Measurements from ENCODE around the gene SLC35E1. TPM values are rescaled to one million over a fixed set of nuclear protein-coding genes. Genes with fewer than 3 reads are reported as not detected.

SLC35E1 gene
- total RNA-seq, 3 donors from 2014 or later: 33.0 to 44.9 (median 39.2) TPM

GRCh38 chr19:16531380-16531669 lies 40.9 kb downstream of the SLC35E1 start:
- no peak for DNase-seq (ENCODE audit: low spot score in 2 of 2)
- TF ChIP-seq CTCF (IDR thresholded peaks at IDR 0.05) (no peak), POLR2A (IDR thresholded peaks at IDR 0.05) (no peak), POLR2AphosphoS5 (IDR thresholded peaks at IDR 0.05) (no peak)
- Histone ChIP-seq H3K27me3 (no peaks in the 10 kb centered on the region), H3K4me1 (no peaks in the 10 kb centered on the region), H3K36me3 (peaks cover 30% of the 10 kb centered on the region), H3K27ac (no peak overlapping the region), H3K4me3 (no peak overlapping the region), H3K9me3 (no peaks in the 10 kb centered on the region)
- intact Hi-C loops (cut with DNase I; ENCODE audit: low total_unique reads): loop anchor here (10.0 kb wide), 1 partner anchor 1853 kb away; the partner anchor contains the start of gene GDF15

DNA sequence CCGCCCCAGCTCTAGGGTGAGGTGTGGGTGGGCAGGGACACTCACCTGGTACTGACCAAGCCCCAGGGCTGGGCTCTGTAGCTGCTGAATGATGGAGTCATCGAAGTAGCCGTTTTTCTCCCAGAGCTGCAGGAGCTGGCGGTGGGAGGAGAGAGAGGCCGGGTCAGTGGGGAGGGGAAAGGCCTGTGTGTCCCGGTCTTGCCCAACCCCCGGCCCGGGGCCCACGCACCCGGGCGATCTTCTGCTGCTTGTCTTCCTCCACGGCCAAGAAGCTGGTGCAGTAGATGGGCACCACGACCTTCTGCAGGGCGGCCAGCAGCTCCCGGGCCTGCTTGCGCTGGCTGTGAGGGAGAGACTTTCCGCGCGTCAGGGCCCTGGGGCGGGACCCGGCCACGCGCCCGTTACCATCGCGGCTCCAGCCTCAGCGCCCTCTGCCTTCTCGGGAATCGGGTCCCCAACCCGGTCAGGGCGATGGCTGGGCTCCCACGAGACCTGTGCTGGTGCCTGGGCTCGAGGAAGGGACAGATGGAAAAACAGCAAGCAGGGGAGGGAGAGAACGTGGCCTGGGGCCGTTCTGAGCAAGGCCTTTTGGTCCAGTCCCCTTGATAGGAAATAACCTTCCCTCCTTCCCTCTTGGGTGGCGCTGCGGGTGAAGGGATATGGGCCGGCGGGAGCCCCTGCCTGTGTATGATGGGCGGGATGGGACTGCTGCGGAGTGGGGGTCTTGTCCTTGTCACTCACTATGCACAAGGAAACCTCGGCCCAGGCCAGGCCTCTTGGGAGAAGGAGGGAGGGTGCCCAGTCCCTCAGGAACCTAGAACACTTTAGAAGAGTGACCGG lies 41.5 kb downstream of the SLC35E1 start:
- H3K4me3 ChIP-seq: no peak overlapping the region

GRCh38 chr19:16529466-16530144 lies 42.6 kb downstream of the SLC35E1 start:
- no peak for TF ChIP-seq CTCF (IDR thresholded peaks at IDR 0.05)
- no peak for TF ChIP-seq POLR2AphosphoS5 (IDR thresholded peaks at IDR 0.05)
- TF ChIP-seq POLR2A (IDR thresholded peaks at IDR 0.05): no peak
- H3K27me3 ChIP-seq: no peaks in the 10 kb centered on the region
- no peak overlapping the region for H3K4me3 ChIP-seq
- H3K36me3 ChIP-seq: peaks cover 36% of the 10 kb centered on the region
- intact Hi-C loops (cut with DNase I; ENCODE audit: low total_unique reads): loop anchor here (10.0 kb wide), 1 partner anchor 1855 kb away; the partner anchor contains the start of gene GDF15
- DNase-seq (ENCODE audit: low spot score in 2 of 2): no peak
- no peak overlapping the region for H3K27ac ChIP-seq
- H3K9me3 ChIP-seq: no peaks in the 10 kb centered on the region
- no peaks in the 10 kb centered on the region for H3K4me1 ChIP-seq

More for the DNA sequence above, 41.5 kb downstream of the SLC35E1 start:
- intact Hi-C loops (cut with DNase I; ENCODE audit: low total_unique reads): loop anchor here (10.0 kb wide), 1 partner anchor 1854 kb away; the partner anchor contains the start of gene GDF15
- H3K4me1 ChIP-seq: no peaks in the 10 kb centered on the region
- no peak for DNase-seq (ENCODE audit: low spot score in 2 of 2)
- no peaks in the 10 kb centered on the region for H3K9me3 ChIP-seq
- no peak for TF ChIP-seq POLR2A (IDR thresholded peaks at IDR 0.05)
- TF ChIP-seq POLR2AphosphoS5 (IDR thresholded peaks at IDR 0.05): no peak
- no peak for TF ChIP-seq CTCF (IDR thresholded peaks at IDR 0.05)
- H3K27ac ChIP-seq: no peak overlapping the region
- H3K27me3 ChIP-seq: no peaks in the 10 kb centered on the region
- peaks cover 33% of the 10 kb centered on the region for H3K36me3 ChIP-seq

DNA sequence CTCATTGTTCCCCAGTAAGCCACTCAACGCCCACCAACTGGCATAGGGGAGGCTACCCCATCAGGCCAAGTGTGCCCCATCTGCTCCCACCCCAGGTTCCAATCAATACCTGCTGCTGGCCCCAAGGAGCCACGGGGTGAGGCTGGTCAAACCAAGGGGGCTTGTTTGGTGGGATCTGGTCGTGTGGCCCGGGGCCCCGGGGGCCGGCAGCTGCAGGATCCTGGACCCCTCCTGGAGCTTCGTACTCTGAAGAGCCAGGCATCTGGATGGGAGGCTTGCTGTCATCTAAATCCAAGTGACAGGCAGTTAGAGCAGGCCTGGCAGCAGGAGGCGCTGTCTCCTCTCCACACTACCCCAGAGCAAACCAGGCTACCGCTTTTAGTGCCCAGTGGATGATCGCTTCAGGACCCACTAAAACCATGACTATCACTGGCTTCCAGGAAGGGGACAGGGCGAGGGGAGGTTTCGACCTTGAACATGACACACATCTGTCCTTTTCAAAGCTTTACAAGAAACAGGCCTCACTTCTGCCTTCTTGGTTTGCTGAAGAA lies 44.2 kb downstream of the SLC35E1 start:
- intact Hi-C loops (cut with DNase I; ENCODE audit: low total_unique reads): no loop called here
- no peak for DNase-seq (ENCODE audit: low spot score in 2 of 2)
- Histone ChIP-seq H3K4me1 (no peaks in the 10 kb centered on the region), H3K4me3 (no peak overlapping the region), H3K9me3 (no peaks in the 10 kb centered on the region), H3K36me3 (peaks cover 39% of the 10 kb centered on the region), H3K27ac (peak overlapping the region; percentile 65 to 73), H3K27me3 (no peaks in the 10 kb centered on the region)
- TF ChIP-seq POLR2AphosphoS5 (IDR thresholded peaks at IDR 0.05): no peak
- no peak for TF ChIP-seq CTCF (IDR thresholded peaks at IDR 0.05)
- TF ChIP-seq POLR2A (IDR thresholded peaks at IDR 0.05): no peak

Data from breast epithelium (tissue), 4 donors.